H1 (cell line): ENCODE results near the gene PRPS1. TPM values are rescaled to one million over a fixed set of nuclear protein-coding genes. Genes with fewer than 3 reads are reported as not detected.

Experiments used
- CTCF ChIA-PET: fragments of 300-600 bp; sonication (Branson Sonifier 250); formaldehyde crosslinking; loops from one replicate; lab custom pipeline; 2021; ENCODE audit not compliant: partially characterized antibody; lab: Charles Lee
- POLR2A ChIA-PET: fragments of 300-600 bp; sonication (Branson Sonifier 250); formaldehyde crosslinking; loops from one replicate; lab custom pipeline; 2021; ENCODE audit warnings: inconsistent platforms; ENCODE audit not compliant: partially characterized antibody; lab: Charles Lee
- DNase-seq, 2 experiments: peaks; one replicate each; pipeline versions ENCODE4 v3.0.0 to v3.0.0-alpha.2; 2010 to 2022; ENCODE audit warnings: low spot score in 2 of 2, low read depth in 1 of 2, mixed read lengths in 1 of 2
- FAIRE-seq: peaks from 2 replicates; lab custom pipeline; 2011; peaks lifted over from hg19 to GRCh38; lab: Jason Lieb, UNC
- H2AFZ ChIP-seq: 2 replicates; pipeline ENCODE4 v1.8.1; 2012; ENCODE audit warnings: low read length, inconsistent platforms
- H2AK5ac ChIP-seq: 2 replicates; pipeline ENCODE4 v1.6.1; 2013; ENCODE audit warnings: low read depth, low read length
- H2BK120ac ChIP-seq: replicated peaks from 2 replicates; pipeline ENCODE3; 2013; ENCODE audit warnings: low read depth, low read length, inconsistent platforms
- H2BK12ac ChIP-seq: 2 replicates; pipeline ENCODE4 v1.6.1; 2013; ENCODE audit warnings: low read depth, low read length
- H2BK15ac ChIP-seq: 2 replicates; pipeline ENCODE4 v1.6.1; 2013; ENCODE audit warnings: low read length
- H2BK20ac ChIP-seq: 2 replicates; pipeline ENCODE4 v1.6.1; 2013; ENCODE audit warnings: low read length
- H2BK5ac ChIP-seq: 2 replicates; pipeline ENCODE4 v1.6.1; 2013; ENCODE audit warnings: low read depth, low read length
- H3K14ac ChIP-seq: 2 replicates; pipeline ENCODE4 v1.6.1; 2013; ENCODE audit warnings: inconsistent platforms; ENCODE audit not compliant: insufficient read length
- H3K18ac ChIP-seq: 2 replicates; pipeline ENCODE4 v1.6.1; 2013; ENCODE audit warnings: low read length; ENCODE audit errors: extremely low read depth
- H3K23ac ChIP-seq: 2 replicates; pipeline ENCODE4 v1.6.1; 2013; ENCODE audit warnings: inconsistent platforms; ENCODE audit not compliant: insufficient read length
- H3K23me2 ChIP-seq: 2 replicates; pipeline ENCODE4 v1.6.1; 2013; ENCODE audit warnings: low read depth, low read length
- H3K27ac ChIP-seq: 2 replicates; pipeline ENCODE4 v1.6.1; 2011; ENCODE audit warnings: low read depth, low read length, inconsistent platforms
- H3K27me3 ChIP-seq, 4 experiments: replicated peaks in 1 of 4; 1 replicate in 1 of 4; 2 replicates in 3 of 4; pipeline versions ENCODE4 v1.6.1 to v1.8.1; 2011 to 2013; ENCODE audit warnings: low read length in 3 of 4, mild to moderate bottlenecking in 3 of 4, inconsistent platforms in 2 of 4, mixed read lengths in 2 of 4, moderate library complexity in 1 of 4; ENCODE audit not compliant: control insufficient read depth in 3 of 4, insufficient read depth in 3 of 4; ENCODE audit errors: extremely low read depth in 1 of 4
- H3K36me3 ChIP-seq, 4 experiments: 2 replicates each; pipeline versions ENCODE4 v1.6.1 to v1.8.1; 2011 to 2013; ENCODE audit warnings: mild to moderate bottlenecking in 4 of 4, low read length in 3 of 4, moderate library complexity in 2 of 4, control low read depth in 1 of 4, inconsistent platforms in 1 of 4; ENCODE audit not compliant: insufficient read depth in 4 of 4, control insufficient read depth in 2 of 4
- H3K4ac ChIP-seq: replicated peaks from 2 replicates; pipeline ENCODE3; 2013; ENCODE audit warnings: low read length, low read depth, mixed read lengths, inconsistent platforms; ENCODE audit not compliant: insufficient read length
- H3K4me1 ChIP-seq, 4 experiments: replicated peaks in 1 of 4; 1 replicate in 1 of 4; 2 replicates in 3 of 4; pipeline versions ENCODE4 v1.6.1 to v1.8.1; 2011 to 2013; ENCODE audit warnings: low read length in 3 of 4, inconsistent platforms in 2 of 4, mixed read lengths in 1 of 4; ENCODE audit not compliant: insufficient read depth in 4 of 4, control insufficient read depth in 3 of 4
- H3K4me2 ChIP-seq, 2 experiments: 2 replicates each; pipeline versions ENCODE4 v1.6.1 to v1.8.1; 2011 to 2013; ENCODE audit warnings: low read depth in 2 of 2, low read length in 2 of 2, control low read depth in 1 of 2, inconsistent platforms in 1 of 2, mild to moderate bottlenecking in 1 of 2; ENCODE audit not compliant: insufficient read depth in 1 of 2
- H3K4me3 ChIP-seq, 4 experiments: fragments of 200-600, 300-600 bp in 1 of 4; sonication (generic), shearing (Covaris generic), sonication (Bioruptor Twin) in 1 of 4; 2 replicates each; pipeline versions ENCODE4 v1.5.1 to v1.8.1; 2011 to 2016; ENCODE audit warnings: low read length in 4 of 4, low read depth in 3 of 4, control low read depth in 2 of 4, inconsistent platforms in 2 of 4, mild to moderate bottlenecking in 2 of 4, mixed read lengths in 1 of 4, moderate library complexity in 1 of 4; ENCODE audit not compliant: insufficient read depth in 2 of 4; ENCODE audit errors: extremely low read depth in 1 of 4
- H3K56ac ChIP-seq: replicated peaks from 2 replicates; pipeline ENCODE3; 2013; ENCODE audit warnings: low read depth, mild to moderate bottlenecking, mixed read lengths, low read length, inconsistent platforms; ENCODE audit not compliant: insufficient read length
- H3K79me1 ChIP-seq: 2 replicates; pipeline ENCODE4 v1.6.1; 2013; ENCODE audit warnings: low read depth, low read length, control low read depth
- H3K79me2 ChIP-seq, 2 experiments: 2 replicates each; pipeline versions ENCODE4 v1.6.1 to v1.8.1; 2012 to 2013; ENCODE audit warnings: low read length in 2 of 2, mild to moderate bottlenecking in 2 of 2, inconsistent platforms in 1 of 2; ENCODE audit not compliant: insufficient read depth in 2 of 2, control insufficient read depth in 1 of 2
- H3K9ac ChIP-seq, 4 experiments: replicated peaks in 1 of 4; 1 replicate in 1 of 4; 2 replicates in 3 of 4; pipeline versions ENCODE4 v1.6.1 to v1.8.1; 2011 to 2013; ENCODE audit warnings: low read depth in 3 of 4, low read length in 3 of 4, control low read depth in 2 of 4, mild to moderate bottlenecking in 2 of 4, moderate library complexity in 2 of 4, inconsistent platforms in 1 of 4; ENCODE audit errors: extremely low read depth in 1 of 4
- H3K9me3 ChIP-seq, 2 experiments: 2 replicates each; pipeline versions ENCODE4 v1.6.1 to v1.8.1; 2012 to 2013; ENCODE audit warnings: mild to moderate bottlenecking in 2 of 2, moderate library complexity in 2 of 2, control low read depth in 1 of 2, inconsistent platforms in 1 of 2, low read depth in 1 of 2, low read length in 1 of 2, mixed read lengths in 1 of 2; ENCODE audit not compliant: insufficient read depth in 2 of 2
- H4K20me1 ChIP-seq, 2 experiments: replicated peaks in 1 of 2; 2 replicates each; pipeline versions ENCODE3 to v1.8.1; 2011 to 2013; ENCODE audit warnings: inconsistent platforms in 2 of 2, low read length in 2 of 2, mild to moderate bottlenecking in 1 of 2; ENCODE audit not compliant: insufficient read depth in 2 of 2, control insufficient read depth in 1 of 2
- H4K5ac ChIP-seq: 2 replicates; pipeline ENCODE4 v1.6.1; 2013; ENCODE audit warnings: low read length, low read depth, mixed read lengths, inconsistent platforms; ENCODE audit not compliant: insufficient read length
- H4K8ac ChIP-seq: 2 replicates; pipeline ENCODE4 v1.8.0; 2013; ENCODE audit warnings: mild to moderate bottlenecking, moderate library complexity, low read length, inconsistent platforms; ENCODE audit not compliant: insufficient read depth; ENCODE audit errors: extremely low read depth
- H4K91ac ChIP-seq: replicated peaks from 2 replicates; pipeline ENCODE3; 2013; ENCODE audit warnings: low read length, mixed read lengths, inconsistent platforms; ENCODE audit not compliant: insufficient read length
- ASH2L ChIP-seq: fragments of 200-600, 300-600 bp; sonication (generic); IDR thresholded peaks from one replicate; pipeline ENCODE4 v1.7.1; 2017; ENCODE audit warnings: low read length
- BRCA1 ChIP-seq: IDR thresholded peaks from 2 replicates; pipeline ENCODE4 v1.6.1; 2012; ENCODE audit warnings: low read depth, low read length, improper control_type of control experiment
- CEBPB ChIP-seq: IDR thresholded peaks from 2 replicates; pipeline ENCODE4 v1.6.1; 2012; ENCODE audit warnings: low read depth, low read length
- KDM1A ChIP-seq: fragments of 200-600, 300-600 bp; sonication (generic); IDR thresholded peaks from 2 replicates; pipeline ENCODE4 v1.7.1; 2016; ENCODE audit warnings: mild to moderate bottlenecking, low read length, borderline replicate concordance
- NRF1 ChIP-seq: IDR thresholded peaks from 2 replicates; pipeline ENCODE4 v1.6.1; 2011; ENCODE audit warnings: mild to moderate bottlenecking, low read depth, low read length, improper control_type of control experiment
- PHF8 ChIP-seq: fragments of 200-600 bp; sonication (generic); conservative IDR thresholded peaks from 2 replicates; pipeline ENCODE4 v1.7.1; 2012; ENCODE audit warnings: low read depth, mild to moderate bottlenecking, inconsistent platforms, low read length, moderate library complexity
- POLR2A ChIP-seq, 2 experiments: IDR thresholded peaks; 1 replicate in 1 of 2; 2 replicates in 1 of 2; pipeline ENCODE4 v1.6.1; 2011; ENCODE audit warnings: low read depth in 2 of 2, low read length in 2 of 2, mild to moderate bottlenecking in 2 of 2; ENCODE audit errors: control extremely low read depth in 1 of 2
- POLR2AphosphoS5 ChIP-seq: IDR thresholded peaks from 2 replicates; pipeline ENCODE4 v1.6.1; 2011; ENCODE audit warnings: low read depth, low read length
- POU5F1 ChIP-seq: IDR thresholded peaks from 2 replicates; pipeline ENCODE4 v1.6.1; 2011; ENCODE audit warnings: low read depth, mild to moderate bottlenecking, low read length, moderate library complexity
- RFX5 ChIP-seq: IDR thresholded peaks from 2 replicates; pipeline ENCODE4 v1.6.1; 2011; ENCODE audit warnings: low read depth, low read length, improper control_type of control experiment, borderline replicate concordance
- WGBS, 2 experiments: shearing (Covaris generic) in 1 of 2; methylation state at CpG; one replicate each; pipeline versions ENCODE4 v1.1.6 to v1.1.7; 2013 to 2015; ENCODE audit warnings: low lambda C conversion rate in 2 of 2, mixed read lengths in 2 of 2, inconsistent platforms in 1 of 2, low coverage in 1 of 2, missing lambda C conversion rate in 1 of 2; ENCODE audit not compliant: insufficient replicate concordance in 2 of 2, insufficient coverage in 1 of 2, insufficient read length in 1 of 2; ENCODE audit errors: extremely low coverage in 1 of 2, missing lambda C conversion rate in 1 of 2; 5-methylcytosine and 5-hydroxymethylcytosine counted together
- polyA plus RNA-seq, 7 experiments: library from polyadenylated mRNA; depleted of rRNA in 3 of 7; stranded (reverse) in 5 of 7; unstranded in 2 of 7; fragments of >200 nt in 5 of 7; fragments of 200-250 nt in 2 of 7; gene quantifications; 1 replicate in 5 of 7; 2 replicates in 1 of 7; 4 replicates in 1 of 7; pipeline versions ENCODE4 v1.2.1 to v1.2.3, GENCODE V29; 2011 to 2013; ENCODE audit warnings: missing spikeins in 2 of 7, mixed read lengths in 2 of 7
- total RNA-seq: library from RNA; stranded (reverse); fragmentation: NEBNext Ultra II Directional; extraction: Animal tissue kit (Norgen Biotek cat#: 25700); gene quantifications from 2 replicates; pipeline ENCODE4 v1.2.1, GENCODE V29; 2021
- TF ChIP-seq, protein P1 (sequence below): IDR thresholded peaks from 2 replicates; pipeline ENCODE4 v1.6.1; 2011; ENCODE audit warnings: low read length, improper control_type of control experiment

PRPS1 gene
- total and polyA plus RNA-seq, 2 of the 8 experiments (the other 6 are each of a cell fraction or from before 2014, with no cell fraction given) = 90.1 to 110 TPM

DNA sequence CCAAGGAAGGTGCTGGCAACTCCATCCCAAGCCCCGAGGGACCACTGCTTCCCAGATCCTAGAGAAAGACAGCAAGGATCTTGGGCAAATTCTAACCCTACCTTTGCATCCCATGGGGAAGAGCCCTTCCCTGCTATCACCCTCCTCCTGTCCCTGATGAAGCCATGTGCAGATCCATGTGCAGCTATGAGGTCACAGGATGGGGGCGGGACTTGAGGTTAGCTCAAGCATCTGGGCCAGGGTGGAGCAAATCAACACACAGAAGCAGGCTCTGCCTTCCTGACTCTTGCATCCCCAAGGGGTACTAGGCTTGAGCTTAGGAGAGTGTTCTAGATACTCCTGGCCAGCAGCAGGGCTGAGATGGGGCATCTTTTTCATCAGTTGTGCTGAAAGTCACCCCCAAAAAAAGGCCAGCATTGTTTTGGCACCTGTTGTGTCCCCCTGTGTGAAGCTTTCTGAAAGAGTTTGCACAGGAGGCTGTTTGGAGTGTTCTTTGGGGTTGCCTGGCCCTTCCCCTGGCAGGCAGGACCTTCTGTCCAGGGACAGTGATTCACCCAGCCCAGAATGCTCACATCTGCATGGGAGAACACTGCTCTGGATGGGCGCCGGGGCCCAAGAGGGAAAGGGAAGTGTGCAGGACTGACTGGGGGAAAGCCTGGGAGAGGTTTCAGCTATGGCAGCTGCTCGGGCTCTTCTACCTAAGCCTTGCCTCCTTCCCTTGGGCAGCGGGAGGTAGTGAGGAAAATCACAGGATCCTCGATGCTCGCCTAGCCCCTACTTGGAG lies 50.8 kb downstream of the PRPS1 start:
- Histone ChIP-seq H4K8ac (no peak overlapping the region), H3K9ac (no peak overlapping the region), H3K4me3 (no peak overlapping the region), H2BK12ac (no peak overlapping the region), H3K9me3 (no peaks in the 10 kb centered on the region), H2BK15ac (no peak overlapping the region), H3K14ac (no peak overlapping the region), H2BK5ac (no peak overlapping the region), H3K4me1 (peaks cover 0 to 4% (median 0%) of the 10 kb centered on the region in 4 experiments; a peak in 2 of 7 replicates), H3K27ac (no peak overlapping the region), H3K18ac (no peak overlapping the region), H3K79me2 (no peaks in the 10 kb centered on the region), H2BK20ac (no peak overlapping the region), H3K56ac (no peak overlapping the region), H4K91ac (no peak overlapping the region), H2AK5ac (no peak overlapping the region), H3K4ac (no peak overlapping the region), H3K23ac (no peak overlapping the region), H3K27me3 (no peaks in the 10 kb centered on the region), H2AFZ (no peak overlapping the region), H3K36me3 (no peaks in the 10 kb centered on the region), H2BK120ac (no peak overlapping the region), H3K79me1 (no peaks in the 10 kb centered on the region), H3K4me2 (no peak overlapping the region), H4K20me1 (no peaks in the 10 kb centered on the region), H4K5ac (no peak overlapping the region), H3K23me2 (no peaks in the 10 kb centered on the region)
- CTCF ChIA-PET = interaction anchor here (0.9 to 29.5 kb wide), 5 partner anchors 13 to 97 kb away, joined by 3 to 325 read pairs (median 4); partner anchors contain the start of genes NCBP2L and TSC22D3
- no peak for DNase-seq
- POLR2A ChIA-PET = interaction anchor here (3.3 kb wide), 1 partner anchor 37 kb away, joined by 9 read pairs; no protein-coding TSS in a partner anchor
- 97% methylated on average over 4 of the region's 8 CpGs; no CpG with 5 or more reads in 1 of the 2 experiments for WGBS, 2 experiments
- FAIRE-seq = no peak
- TF ChIP-seq RFX5 (no peak), NRF1 (no peak), POU5F1 (no peak), BRCA1 (no peak), POLR2AphosphoS5 (no peak), ASH2L (no peak), CEBPB (no peak), POLR2A (IDR thresholded peaks at IDR 0.05; ENCODE audit: control extremely low read depth in 1 of 2, low read depth in 2 of 2, low read length in 2 of 2) (no peak), KDM1A (no peak), PHF8 (no peak)
- TF ChIP-seq, protein P1, sequence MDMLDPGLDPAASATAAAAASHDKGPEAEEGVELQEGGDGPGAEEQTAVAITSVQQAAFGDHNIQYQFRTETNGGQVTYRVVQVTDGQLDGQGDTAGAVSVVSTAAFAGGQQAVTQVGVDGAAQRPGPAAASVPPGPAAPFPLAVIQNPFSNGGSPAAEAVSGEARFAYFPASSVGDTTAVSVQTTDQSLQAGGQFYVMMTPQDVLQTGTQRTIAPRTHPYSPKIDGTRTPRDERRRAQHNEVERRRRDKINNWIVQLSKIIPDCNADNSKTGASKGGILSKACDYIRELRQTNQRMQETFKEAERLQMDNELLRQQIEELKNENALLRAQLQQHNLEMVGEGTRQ = no peak
